Ovary (tissue), 9 donors: Measurements from ENCODE around the gene VSTM2B. TPM values are rescaled to one million over a fixed set of nuclear protein-coding genes. Genes with fewer than 3 reads are reported as not detected.

ENCODE experiments used
- DNase-seq, 5 donors: peaks; one replicate each; pipeline ENCODE4 v3.0.0-alpha.2; 2019 to 2020
- H3K27ac ChIP-seq, 2 donors: fragments of 200-600 bp; one replicate each; pipeline versions ENCODE4 v1.5.1 to v1.8.0; 2019 to 2022
- H3K27me3 ChIP-seq: fragments of 200-600 bp; one replicate; pipeline ENCODE4 v1.8.0; 2022
- H3K36me3 ChIP-seq: fragments of 200-600 bp; sonication (generic); one replicate; pipeline ENCODE4 v1.5.1; 2019
- H3K4me1 ChIP-seq: one replicate; pipeline ENCODE4 v1.8.1; 2013; ENCODE audit warnings: mild to moderate bottlenecking, moderate library complexity; ENCODE audit not compliant: insufficient read depth
- H3K4me3 ChIP-seq: fragments of 200-600 bp; sonication (generic); one replicate; pipeline ENCODE4 v1.5.1; 2017
- H3K9me3 ChIP-seq, 2 donors: fragments of 200-600 bp in 1 of 2; sonication (generic) in 1 of 2; one replicate each; pipeline versions ENCODE4 v1.5.1 to v1.8.1; 2013 to 2019; ENCODE audit warnings: mild to moderate bottlenecking in 1 of 2, moderate library complexity in 1 of 2
- CTCF ChIP-seq, 3 donors: fragments of 450-650 bp in 2 of 3; fragments of 200-600 bp in 1 of 3; IDR thresholded peaks; one replicate each; pipeline versions ENCODE4 v1.5.1 to v1.8.0; 2016 to 2022; ENCODE audit warnings: antibody characterized with exemption in 3 of 3, mild to moderate bottlenecking in 1 of 3
- EP300 ChIP-seq: sonication (generic); formaldehyde crosslinking; IDR thresholded peaks from one replicate; pipeline ENCODE4 v1.6.1; 2017; ENCODE audit warnings: antibody characterized with exemption
- POLR2A ChIP-seq: fragments of 450-650 bp; IDR thresholded peaks from one replicate; pipeline ENCODE4 v1.6.1; 2017; ENCODE audit warnings: antibody characterized with exemption, mild to moderate bottlenecking, moderate library complexity
- WGBS, 3 donors: extraction: QIAGEN DNeasy Blood & Tissue Kit in 1 of 3; methylation state at CpG; one replicate each; pipeline versions ENCODE4 v1.1.5 to v1.1.7; 2013 to 2017; 5-methylcytosine and 5-hydroxymethylcytosine counted together
- intact Hi-C, 4 donors: fragments of 100-400 bp; cut with DNase I; formaldehyde crosslinking; loops; one replicate each; pipeline versions ENCODE4 v1.11.0 to v1.15.1; 2022 to 2023
- polyA plus RNA-seq, 2 donors: library from polyadenylated mRNA; stranded (reverse); fragments of 200-250 nt in 1 of 2; fragments of 350-450 nt in 1 of 2; fragmentation: Illumina TruSeq in 1 of 2; extraction: RNeasy Lipid Tissue Mini Kit (QIAGEN cat#74804) in 1 of 2; gene quantifications; one replicate each; pipeline ENCODE4 v1.2.3, GENCODE V29; 2013 to 2014
- total RNA-seq, 7 donors: library from RNA; depleted of rRNA in 2 of 7; stranded (reverse); fragments of >200 nt in 2 of 7; fragmentation: NEBNext Ultra II Directional in 3 of 7; extraction: Animal tissue kit (Norgen Biotek cat#: 25700) in 3 of 7; gene quantifications; one replicate each; pipeline versions ENCODE4 v1.1.0 to v1.2.4, GENCODE V29; 2016 to 2023
- donor health status: DM: no; HTN: no; CAD: no; lungs with moderate emphysema.
- donor health status: DM: no; HTN: no; CAD: no.
- donor health status: Bipolar disorder and iron deficiency.
- donor health status: DM: yes; HTN: yes; CAD: no.
- donor health status: DM: no; HTN: no; CAD: no.
- donor health status: DM: yes; HTN: yes; CAD: no.

Gene VSTM2B
- total and polyA plus RNA-seq, 9 donors: 0.13 TPM; not detected in 8

- Histone ChIP-seq H3K4me1 (no peaks in the 10 kb centered on the region), H3K4me3 (no peak overlapping the region), H3K27me3 (no peaks in the 10 kb centered on the region), H3K27ac (no peak overlapping the region), H3K36me3 (no peaks in the 10 kb centered on the region), H3K9me3 (no peaks in the 10 kb centered on the region)
- intact Hi-C loops: no loop called here
- 24 to 47% (median 31%) methylated on average over 1 of the region's 1 CpG for WGBS, 3 donors
- TF ChIP-seq CTCF (IDR thresholded peaks at IDR 0.05) (no peak), EP300 (no peak), POLR2A (no peak)
- DNase-seq: no peak
Measured at GRCh38 chr19:29583196-29583999, 57.6 kb downstream of the VSTM2B start.

GRCh38 chr19:29586401-29586800 is 60.6 kb downstream of the VSTM2B start:
- TF ChIP-seq CTCF (IDR thresholded peaks at IDR 0.05) (no peak), POLR2A (no peak), EP300 (no peak)
- Histone ChIP-seq H3K9me3 (no peaks in the 10 kb centered on the region), H3K4me1 (no peaks in the 10 kb centered on the region), H3K27ac (no peak overlapping the region), H3K4me3 (no peak overlapping the region), H3K36me3 (no peaks in the 10 kb centered on the region), H3K27me3 (no peaks in the 10 kb centered on the region)
- intact Hi-C loops: no loop called here
- no peak for DNase-seq
- 43 to 49% (median 48%) methylated on average over 2 of the region's 2 CpGs for WGBS, 3 donors

GRCh38 chr19:29587059-29587458 is 61.3 kb downstream of the VSTM2B start:
- DNase-seq: no peak
- H3K27ac ChIP-seq: no peak overlapping the region
- no peaks in the 10 kb centered on the region for H3K9me3 ChIP-seq
- intact Hi-C loops: no loop called here
- H3K4me1 ChIP-seq: no peaks in the 10 kb centered on the region
- H3K4me3 ChIP-seq: no peak overlapping the region
- 55 to 72% (median 59%) methylated on average over 3 of the region's 3 CpGs for WGBS, 3 donors
- no peaks in the 10 kb centered on the region for H3K27me3 ChIP-seq
- H3K36me3 ChIP-seq: no peaks in the 10 kb centered on the region
- no peak for TF ChIP-seq POLR2A
- no peak for TF ChIP-seq CTCF (IDR thresholded peaks at IDR 0.05)
- TF ChIP-seq EP300: no peak

- Histone ChIP-seq H3K4me1 (no peaks in the 10 kb centered on the region), H3K36me3 (no peaks in the 10 kb centered on the region), H3K9me3 (no peaks in the 10 kb centered on the region), H3K27me3 (no peaks in the 10 kb centered on the region), H3K27ac (no peak overlapping the region), H3K4me3 (no peak overlapping the region)
- TF ChIP-seq CTCF (IDR thresholded peaks at IDR 0.05): no peak
- no peak for TF ChIP-seq POLR2A
- no peak for TF ChIP-seq EP300
- no peak for DNase-seq
- WGBS, 3 donors: 58 to 69% (median 64%) methylated on average over 2 of the region's 2 CpGs
- intact Hi-C loops: no loop called here
Measured at GRCh38 chr19:29587518-29587986, 61.8 kb downstream of the VSTM2B start.
